ENCODE measurements around the gene C20orf202.

The C20orf202 gene

DNA sequence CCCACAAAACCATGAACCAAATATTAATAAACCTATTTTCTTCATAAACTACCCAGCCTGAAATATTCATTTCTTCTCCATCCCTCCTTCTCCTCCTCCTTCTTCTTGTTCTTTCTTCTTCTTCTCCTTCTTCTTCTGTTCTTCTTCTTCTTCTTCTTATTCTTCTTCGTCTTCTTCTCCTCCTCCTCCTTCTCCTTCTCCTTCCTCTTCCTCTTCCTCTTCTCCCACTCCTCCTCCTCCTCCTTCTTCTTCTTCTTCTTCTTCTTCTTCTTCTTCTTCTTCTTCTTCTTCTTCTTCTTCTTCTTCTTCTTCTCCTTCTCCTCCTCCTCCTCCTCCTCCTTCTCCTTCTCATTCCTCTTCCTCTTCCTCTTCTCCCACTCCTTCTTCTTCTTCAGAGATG lies 13.4 kb upstream of the C20orf202 start:
- TF ChIP-seq GATA2 (IDR thresholded peaks at IDR 0.05; ENCODE audit: low read depth, low read length), result no peak
- no peak for TF ChIP-seq GATA3 (IDR thresholded peaks at IDR 0.05; ENCODE audit: low read depth, low read length)

- TF ChIP-seq GATA3 (IDR thresholded peaks at IDR 0.05; ENCODE audit: low read depth, low read length) (no peak), GATA2 (IDR thresholded peaks at IDR 0.05; ENCODE audit: low read depth, low read length) (no peak)
These were observed 12.4 kb upstream of the C20orf202 start for GRCh38 chr20:1190847-1191246.

- no peak for TF ChIP-seq GATA3 (IDR thresholded peaks at IDR 0.05; ENCODE audit: low read depth, low read length)
- TF ChIP-seq GATA2 (IDR thresholded peaks at IDR 0.05; ENCODE audit: low read depth, low read length), result no peak
These were observed 12.0 kb upstream of the C20orf202 start for GRCh38 chr20:1191299-1191698.

GRCh38 chr20:1195226-1195625 lies 8.0 kb upstream of the C20orf202 start:
- TF ChIP-seq GATA3 (IDR thresholded peaks at IDR 0.05; ENCODE audit: low read depth, low read length), result no peak
- no peak for TF ChIP-seq GATA2 (IDR thresholded peaks at IDR 0.05; ENCODE audit: low read depth, low read length)

DNA sequence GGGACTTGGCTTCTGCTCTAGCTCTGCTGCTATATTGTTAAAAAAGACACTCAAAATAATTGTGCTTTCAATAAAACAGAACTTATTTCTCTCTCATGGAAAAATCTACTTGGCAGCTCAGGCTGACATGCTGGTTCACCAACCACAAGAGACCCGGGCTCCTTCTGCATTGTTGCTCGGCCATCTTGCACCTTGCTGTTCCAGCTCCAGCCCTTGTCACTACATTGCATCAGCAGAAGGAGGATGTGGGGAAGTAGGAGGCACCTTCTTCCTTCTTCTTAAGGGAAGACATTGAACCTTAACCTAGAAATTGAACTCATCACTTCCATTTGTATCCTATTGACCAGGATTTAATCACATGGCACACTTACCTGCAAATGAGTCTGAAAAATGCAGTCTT lies 6.6 kb upstream of the C20orf202 start:
- no peak for TF ChIP-seq GATA3 (IDR thresholded peaks at IDR 0.05; ENCODE audit: low read depth, low read length)
- TF ChIP-seq GATA2 (IDR thresholded peaks at IDR 0.05; ENCODE audit: low read depth, low read length), result no peak

- no peak for TF ChIP-seq GATA2 (IDR thresholded peaks at IDR 0.05; ENCODE audit: low read depth, low read length)
- no peak for TF ChIP-seq GATA3 (IDR thresholded peaks at IDR 0.05; ENCODE audit: low read depth, low read length)
These were observed 5.5 kb upstream of the C20orf202 start for GRCh38 chr20:1197801-1198200.

DNA sequence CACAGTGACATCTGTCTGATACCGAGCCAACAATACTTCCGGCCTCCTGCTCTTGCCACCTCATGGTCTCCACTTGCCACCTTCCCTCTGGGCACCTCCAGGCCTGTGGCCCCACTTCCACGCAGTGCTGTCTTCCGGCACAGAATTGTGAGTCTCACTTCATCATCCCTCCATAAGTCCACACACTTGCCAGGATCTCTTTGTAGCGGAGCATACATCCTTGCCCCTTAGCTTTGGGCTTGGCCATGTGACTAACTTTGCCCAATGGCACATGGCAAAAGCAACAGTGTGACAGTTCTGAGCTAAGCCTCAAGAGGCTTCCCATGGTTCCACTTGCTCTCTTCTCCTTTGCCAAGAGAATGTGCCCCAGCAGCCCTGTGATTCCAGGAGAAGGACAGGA lies 4.5 kb upstream of the C20orf202 start:
- TF ChIP-seq GATA3 (IDR thresholded peaks at IDR 0.05; ENCODE audit: low read depth, low read length) (no peak), GATA2 (IDR thresholded peaks at IDR 0.05; ENCODE audit: low read depth, low read length) (no peak)

- no peak for TF ChIP-seq GATA3 (IDR thresholded peaks at IDR 0.05; ENCODE audit: low read depth, low read length)
- TF ChIP-seq GATA2 (IDR thresholded peaks at IDR 0.05; ENCODE audit: low read depth, low read length), result no peak
These were observed 3.9 kb upstream of the C20orf202 start for GRCh38 chr20:1199212-1199873.

GRCh38 chr20:1199964-1200363 lies 3.3 kb upstream of the C20orf202 start:
- no peak for TF ChIP-seq GATA2 (IDR thresholded peaks at IDR 0.05; ENCODE audit: low read depth, low read length)
- TF ChIP-seq GATA3 (IDR thresholded peaks at IDR 0.05; ENCODE audit: low read depth, low read length), result no peak

- TF ChIP-seq GATA3 (IDR thresholded peaks at IDR 0.05; ENCODE audit: low read depth, low read length) (no peak), GATA2 (IDR thresholded peaks at IDR 0.05; ENCODE audit: low read depth, low read length) (no peak)
These were observed 376 bp downstream of the C20orf202 start for GRCh38 chr20:1203630-1204029.

DNA sequence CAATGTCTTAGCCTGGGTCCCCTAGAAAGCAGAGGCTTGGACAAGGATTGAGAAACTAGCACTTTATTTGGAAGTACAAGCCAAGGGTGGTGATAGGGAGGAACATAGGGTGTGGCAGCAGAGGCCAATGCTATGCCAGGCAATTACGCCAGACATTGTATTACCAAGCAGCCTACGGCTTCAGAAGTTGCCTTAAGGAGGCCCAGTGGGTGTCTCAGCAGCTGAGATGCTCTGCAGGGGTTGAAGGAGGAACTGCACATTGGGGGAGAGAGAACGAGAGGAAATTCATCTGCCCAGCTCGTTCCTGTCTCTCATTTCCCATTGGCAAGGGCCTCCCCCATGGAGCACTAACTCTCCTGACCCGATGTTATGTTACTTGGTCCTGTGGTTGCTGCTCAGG lies 859 bp downstream of the C20orf202 start:
- no peak for TF ChIP-seq GATA2 (IDR thresholded peaks at IDR 0.05; ENCODE audit: low read depth, low read length)
- TF ChIP-seq GATA3 (IDR thresholded peaks at IDR 0.05; ENCODE audit: low read depth, low read length), result no peak

DNA sequence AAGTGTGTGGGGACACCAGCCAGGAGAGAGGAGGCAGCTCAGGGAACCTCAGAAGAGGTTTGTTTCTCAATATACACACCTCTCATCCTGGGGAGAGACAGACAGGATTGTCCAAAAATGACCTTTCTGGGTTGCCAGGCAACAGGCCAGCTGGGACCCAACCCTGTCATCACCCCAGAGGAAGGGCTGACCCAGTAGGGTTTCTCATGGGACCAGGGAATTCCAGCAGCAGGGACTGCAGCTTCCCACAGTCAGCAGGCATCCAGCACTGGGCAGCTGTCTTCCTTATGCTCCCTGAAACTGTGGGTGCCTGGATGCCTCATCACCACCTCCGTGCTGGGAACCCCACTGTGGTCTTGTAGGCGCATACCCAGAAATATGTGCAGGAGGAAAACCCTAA lies 1.3 kb downstream of the C20orf202 start:
- no peak for TF ChIP-seq GATA3 (IDR thresholded peaks at IDR 0.05; ENCODE audit: low read depth, low read length)

- no peak for TF ChIP-seq GATA3 (IDR thresholded peaks at IDR 0.05; ENCODE audit: low read depth, low read length)
- TF ChIP-seq GATA2 (IDR thresholded peaks at IDR 0.05; ENCODE audit: low read depth, low read length), result no peak
These were observed 2.5 kb downstream of the C20orf202 start for GRCh38 chr20:1205802-1206201.

- TF ChIP-seq GATA2 (IDR thresholded peaks at IDR 0.05; ENCODE audit: low read depth, low read length) (no peak), GATA3 (IDR thresholded peaks at IDR 0.05; ENCODE audit: low read depth, low read length) (no peak)
These were observed 3.3 kb downstream of the C20orf202 start for GRCh38 chr20:1206366-1207148.

- TF ChIP-seq GATA2 (IDR thresholded peaks at IDR 0.05; ENCODE audit: low read depth, low read length) (no peak), GATA3 (IDR thresholded peaks at IDR 0.05; ENCODE audit: low read depth, low read length) (no peak)
These were observed 4.1 kb downstream of the C20orf202 start for GRCh38 chr20:1207293-1207878.
